Loucy (cell line): ENCODE results near the gene MTHFSD.

Experiments used
- EZH2phosphoT487 ChIP-seq: fragments of 200-600 bp; IDR thresholded peaks from 2 replicates; pipeline ENCODE4 v1.6.1; 2018; ENCODE audit warnings: antibody characterized with exemption, mild to moderate bottlenecking, moderate library complexity, borderline replicate concordance
- TF ChIP-seq, protein P1 (sequence below): fragments of 200-600 bp; sonication (generic); conservative IDR thresholded peaks from 2 replicates; pipeline ENCODE4 v1.5.1; 2014; ENCODE audit warnings: mild to moderate bottlenecking, antibody characterized with exemption, low read length

GRCh38 chr16:86524029-86524428, 31.0 kb downstream of the MTHFSD start:
- TF ChIP-seq, protein P1, sequence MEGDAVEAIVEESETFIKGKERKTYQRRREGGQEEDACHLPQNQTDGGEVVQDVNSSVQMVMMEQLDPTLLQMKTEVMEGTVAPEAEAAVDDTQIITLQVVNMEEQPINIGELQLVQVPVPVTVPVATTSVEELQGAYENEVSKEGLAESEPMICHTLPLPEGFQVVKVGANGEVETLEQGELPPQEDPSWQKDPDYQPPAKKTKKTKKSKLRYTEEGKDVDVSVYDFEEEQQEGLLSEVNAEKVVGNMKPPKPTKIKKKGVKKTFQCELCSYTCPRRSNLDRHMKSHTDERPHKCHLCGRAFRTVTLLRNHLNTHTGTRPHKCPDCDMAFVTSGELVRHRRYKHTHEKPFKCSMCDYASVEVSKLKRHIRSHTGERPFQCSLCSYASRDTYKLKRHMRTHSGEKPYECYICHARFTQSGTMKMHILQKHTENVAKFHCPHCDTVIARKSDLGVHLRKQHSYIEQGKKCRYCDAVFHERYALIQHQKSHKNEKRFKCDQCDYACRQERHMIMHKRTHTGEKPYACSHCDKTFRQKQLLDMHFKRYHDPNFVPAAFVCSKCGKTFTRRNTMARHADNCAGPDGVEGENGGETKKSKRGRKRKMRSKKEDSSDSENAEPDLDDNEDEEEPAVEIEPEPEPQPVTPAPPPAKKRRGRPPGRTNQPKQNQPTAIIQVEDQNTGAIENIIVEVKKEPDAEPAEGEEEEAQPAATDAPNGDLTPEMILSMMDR, result no peak
- no peak for TF ChIP-seq EZH2phosphoT487
